ENCODE results near the gene GALNT15. TPM values are rescaled to one million over a fixed set of nuclear protein-coding genes. Genes with fewer than 3 reads are reported as not detected.

Gene GALNT15
- 2.0 TPM for total RNA-seq

- DNase-seq (ENCODE audit: low spot score in 2 of 2) (peak; percentile 47 to 71), FAIRE-seq (no peak)
Measured at GRCh38 chr3:16174389-16174788, at the start of gene GALNT15. Gene GALNT15, plus strand, starts transcription at chr3:16174680. Its CDS starts 472 bp downstream, at chr3:16175152.

GRCh38 chr3:16126634-16127033 is 47.8 kb upstream of the GALNT15 start:
- FAIRE-seq (no peak), DNase-seq (ENCODE audit: low spot score in 2 of 2) (no peak)

GRCh38 chr3:16127249-16127648 is 47.2 kb upstream of the GALNT15 start:
- FAIRE-seq (no peak), DNase-seq (ENCODE audit: low spot score in 2 of 2) (no peak)

GRCh38 chr3:16130066-16130465 is 44.4 kb upstream of the GALNT15 start:
- DNase-seq (ENCODE audit: low spot score in 2 of 2) (no peak), FAIRE-seq (no peak)

GRCh38 chr3:16132190-16132589 is 42.3 kb upstream of the GALNT15 start:
- FAIRE-seq (no peak), DNase-seq (ENCODE audit: low spot score in 2 of 2) (no peak)

- DNase-seq (ENCODE audit: low spot score in 2 of 2) (no peak), FAIRE-seq (no peak)
Measured at GRCh38 chr3:16132928-16133327, 41.6 kb upstream of the GALNT15 start.

- DNase-seq (ENCODE audit: low spot score in 2 of 2) = no peak
- no peak for FAIRE-seq
Measured at GRCh38 chr3:16134173-16134928, 40.1 kb upstream of the GALNT15 start.

- FAIRE-seq (no peak), DNase-seq (ENCODE audit: low spot score in 2 of 2) (no peak)
Measured at GRCh38 chr3:16136055-16136454, 38.4 kb upstream of the GALNT15 start.

- DNase-seq (ENCODE audit: low spot score in 2 of 2) (no peak), FAIRE-seq (no peak)
Measured at GRCh38 chr3:16137044-16137443, 37.4 kb upstream of the GALNT15 start.

GRCh38 chr3:16137977-16138376 is 36.5 kb upstream of the GALNT15 start:
- DNase-seq (ENCODE audit: low spot score in 2 of 2) (no peak), FAIRE-seq (no peak)

GRCh38 chr3:16140116-16140893 is 34.2 kb upstream of the GALNT15 start:
- no peak for FAIRE-seq
- DNase-seq (ENCODE audit: low spot score in 2 of 2) = no peak

GRCh38 chr3:16140894-16141285 is 33.6 kb upstream of the GALNT15 start:
- FAIRE-seq (no peak), DNase-seq (ENCODE audit: low spot score in 2 of 2) (no peak)

GRCh38 chr3:16142350-16143025 is 32.0 kb upstream of the GALNT15 start:
- no peak for FAIRE-seq
- DNase-seq (ENCODE audit: low spot score in 2 of 2) = no peak

- FAIRE-seq (no peak), DNase-seq (ENCODE audit: low spot score in 2 of 2) (no peak)
Measured at GRCh38 chr3:16143861-16144447, 30.5 kb upstream of the GALNT15 start.

GRCh38 chr3:16145176-16145575 is 29.3 kb upstream of the GALNT15 start:
- DNase-seq (ENCODE audit: low spot score in 2 of 2) = no peak
- no peak for FAIRE-seq

- DNase-seq (ENCODE audit: low spot score in 2 of 2) (no peak), FAIRE-seq (no peak)
Measured at GRCh38 chr3:16146015-16146730, 28.3 kb upstream of the GALNT15 start.

GRCh38 chr3:16147220-16147994 is 27.1 kb upstream of the GALNT15 start:
- DNase-seq (ENCODE audit: low spot score in 2 of 2) (no peak), FAIRE-seq (no peak)

- FAIRE-seq = no peak
Measured at GRCh38 chr3:16148213-16148612, 26.3 kb upstream of the GALNT15 start.

GRCh38 chr3:16148783-16149182 is 25.7 kb upstream of the GALNT15 start:
- FAIRE-seq = no peak
- no peak for DNase-seq (ENCODE audit: low spot score in 2 of 2)

More at GRCh38 chr3:16148213-16148612, 26.3 kb upstream of the GALNT15 start:
- DNase-seq (ENCODE audit: low spot score in 2 of 2) = no peak
